ENCODE results near the gene FAM47E.
"Not testable (repeated sequence)": the region's sequence is repeated elsewhere in the genome, so short reads cannot be mapped to it uniquely, and the experiment has no call there.

The FAM47E gene

GRCh38 chr4:76226418-76226817 lies 25.1 kb upstream of the FAM47E start:
- DNase-seq, result no peak

GRCh38 chr4:76232681-76233080 lies 18.8 kb upstream of the FAM47E start:
- no peak for DNase-seq

GRCh38 chr4:76233083-76233482 lies 18.4 kb upstream of the FAM47E start:
- DNase-seq, result no peak

GRCh38 chr4:76233529-76233928 lies 18.0 kb upstream of the FAM47E start:
- no peak for DNase-seq

- DNase-seq, result no peak
These were observed 17.4 kb upstream of the FAM47E start for GRCh38 chr4:76233967-76234678.

GRCh38 chr4:76234679-76235044 lies 16.9 kb upstream of the FAM47E start:
- no peak for DNase-seq

GRCh38 chr4:76235407-76235806 lies 16.1 kb upstream of the FAM47E start:
- no peak for DNase-seq

GRCh38 chr4:76235915-76236314 lies 15.6 kb upstream of the FAM47E start:
- no peak for DNase-seq

GRCh38 chr4:76238236-76238635 lies 13.3 kb upstream of the FAM47E start:
- DNase-seq, result no peak

- DNase-seq, result no peak
These were observed 12.8 kb upstream of the FAM47E start for GRCh38 chr4:76238701-76239100.

GRCh38 chr4:76240236-76240635 lies 11.3 kb upstream of the FAM47E start:
- DNase-seq, result no peak

- DNase-seq, result not testable (repeated sequence)
These were observed 7.6 kb upstream of the FAM47E start for GRCh38 chr4:76243877-76244276.

- DNase-seq, result no peak
These were observed 5.5 kb upstream of the FAM47E start for GRCh38 chr4:76246025-76246424.

GRCh38 chr4:76246852-76247251 lies 4.7 kb upstream of the FAM47E start:
- DNase-seq, result no peak

GRCh38 chr4:76250962-76251361 lies 559 bp upstream of the FAM47E start:
- DNase-seq, result no peak

GRCh38 chr4:76252271-76252653 lies 741 bp downstream of the FAM47E start:
- DNase-seq, result no peak

GRCh38 chr4:76253511-76253910 lies 2.0 kb downstream of the FAM47E start:
- no peak for DNase-seq

GRCh38 chr4:76256032-76256431 lies 4.5 kb downstream of the FAM47E start:
- DNase-seq, result no peak

- DNase-seq, result no peak
These were observed 5.4 kb downstream of the FAM47E start for GRCh38 chr4:76256968-76257367.

GRCh38 chr4:76257824-76258223 lies 6.3 kb downstream of the FAM47E start:
- no peak for DNase-seq

- no peak for DNase-seq
These were observed 9.1 kb downstream of the FAM47E start for GRCh38 chr4:76260571-76260970.

- DNase-seq, result no peak
These were observed 14.2 kb downstream of the FAM47E start for GRCh38 chr4:76265631-76266218.

GRCh38 chr4:76266627-76267026 lies 15.1 kb downstream of the FAM47E start:
- no peak for DNase-seq

- no peak for DNase-seq
These were observed 16.3 kb downstream of the FAM47E start for GRCh38 chr4:76267811-76268210.

Data from NCI-H2227 treated with DMSO at 0.1 percent for 48 hours (cell line).